NCI-H2107 (cell line): ENCODE data around the gene ZNF277.
A peak's percentile ranks its signal among the peaks of the same experiment; 100 is the strongest.
"Not testable (repeated sequence)": the region's sequence is repeated elsewhere in the genome, so short reads cannot be mapped to it uniquely, and the experiment has no call there.

Source experiments
- DNase-seq: peaks from one replicate; lab custom pipeline; 2025; lab: John Stamatoyannopoulos, UW

The ZNF277 gene

GRCh38 chr7:112357136-112357535, 150.6 kb downstream of the ZNF277 start:
- DNase-seq, result no peak

- DNase-seq, result no peak
Observed at GRCh38 chr7:112358513-112358912, 152.0 kb downstream of the ZNF277 start.

- no peak for DNase-seq
Observed at GRCh38 chr7:112359086-112359485, 152.6 kb downstream of the ZNF277 start.

- DNase-seq, result no peak
Observed at GRCh38 chr7:112360681-112361080, 154.2 kb downstream of the ZNF277 start.

GRCh38 chr7:112361154-112361553, 154.7 kb downstream of the ZNF277 start:
- no peak for DNase-seq

- no peak for DNase-seq
Observed at GRCh38 chr7:112362053-112362650, 155.7 kb downstream of the ZNF277 start.

- DNase-seq, result peak; percentile 65
Observed at GRCh38 chr7:112362731-112363131, 156.2 kb downstream of the ZNF277 start.

GRCh38 chr7:112364388-112364787, 157.9 kb downstream of the ZNF277 start:
- DNase-seq, result no peak

GRCh38 chr7:112365551-112365950, 159.1 kb downstream of the ZNF277 start:
- no peak for DNase-seq

- no peak for DNase-seq
Observed at GRCh38 chr7:112366886-112367285, 160.4 kb downstream of the ZNF277 start.

GRCh38 chr7:112370436-112370835, 163.9 kb downstream of the ZNF277 start:
- no peak for DNase-seq

- no peak for DNase-seq
Observed at GRCh38 chr7:112371701-112372100, 165.2 kb downstream of the ZNF277 start.

- no peak for DNase-seq
Observed at GRCh38 chr7:112372101-112372500, 165.6 kb downstream of the ZNF277 start.

- DNase-seq, result no peak
Observed at GRCh38 chr7:112377593-112377992, 171.1 kb downstream of the ZNF277 start.

GRCh38 chr7:112381311-112382091, 175.0 kb downstream of the ZNF277 start:
- no peak for DNase-seq

- no peak for DNase-seq
Observed at GRCh38 chr7:112383671-112384417, 177.3 kb downstream of the ZNF277 start.

- no peak for DNase-seq
Observed at GRCh38 chr7:112385516-112385915, 179.0 kb downstream of the ZNF277 start.

GRCh38 chr7:112386619-112387018, 180.1 kb downstream of the ZNF277 start:
- no peak for DNase-seq

- no peak for DNase-seq
Observed at GRCh38 chr7:112390167-112390566, 183.7 kb downstream of the ZNF277 start.

GRCh38 chr7:112391079-112391821, 184.8 kb downstream of the ZNF277 start:
- DNase-seq, result not testable (repeated sequence)

GRCh38 chr7:112391841-112392286, 185.4 kb downstream of the ZNF277 start:
- peak; percentile 43 for DNase-seq
